A549 (cell line): ENCODE results near the gene HTR3D. TPM values are rescaled to one million over a fixed set of nuclear protein-coding genes. Genes with fewer than 3 reads are reported as not detected.

Source experiments
- ATAC-seq, 2 experiments: fragments of 200-7000 bp in 1 of 2; fragments of >200 bp in 1 of 2; cut with Nextera tagmentation in 1 of 2; cut with Tn5 transposase in 1 of 2; 3 replicates each; pipeline versions ENCODE4 v1.8.0 to v1.9.1; 2018 to 2020; ENCODE audit warnings: mild to moderate bottlenecking in 1 of 2, moderate library complexity in 1 of 2
- CTCF ChIA-PET: fragments of 300-600 bp; sonication (Branson Sonifier 250); formaldehyde crosslinking; extraction: SDS; loops from one replicate; lab custom pipeline; 2021; ENCODE audit warnings: antibody characterized with exemption, inconsistent platforms; lab: Yijun Ruan, JAX
- POLR2A ChIA-PET: fragments of 350-600 bp; formaldehyde crosslinking; extraction: SDS; loops from one replicate; lab custom pipeline; 2021; ENCODE audit warnings: antibody characterized with exemption, inconsistent platforms; lab: Yijun Ruan, JAX
- DNase-seq, 2 experiments: peaks; one replicate each; pipeline versions ENCODE4 v3.0.0 to v3.0.0-alpha.2; 2011 to 2016; ENCODE audit warnings: low read depth in 1 of 2, low spot score in 1 of 2
- FAIRE-seq: peaks from 2 replicates; lab custom pipeline; 2011; peaks lifted over from hg19 to GRCh38; lab: Jason Lieb, UNC
- H3K27ac ChIP-seq, 2 experiments: fragments of >200 bp; sonication (Bioruptor Twin); formaldehyde crosslinking; 3 replicates each; pipeline ENCODE4 v1.5.1; 2016 to 2017
- H3K4me1 ChIP-seq: fragments of >200 bp; sonication (Bioruptor Twin); formaldehyde crosslinking; 3 replicates; pipeline ENCODE4 v1.6.1; 2016
- H3K4me2 ChIP-seq: fragments of >200 bp; sonication (Bioruptor Twin); formaldehyde crosslinking; 3 replicates; pipeline ENCODE4 v1.6.1; 2016
- H3K4me3 ChIP-seq: fragments of >200 bp; sonication (Bioruptor Twin); formaldehyde crosslinking; 3 replicates; pipeline ENCODE4 v1.5.1; 2016
- H3K9me3 ChIP-seq: fragments of >200 bp; sonication (Bioruptor Twin); formaldehyde crosslinking; 3 replicates; pipeline ENCODE4 v1.6.1; 2016
- BHLHE40 ChIP-seq: IDR thresholded peaks from 2 replicates; pipeline ENCODE4 v1.6.1; 2012; ENCODE audit warnings: low read depth, low read length, inconsistent platforms
- CBX2 ChIP-seq: fragments of 200-600 bp; sonication (generic); IDR thresholded peaks from 2 replicates; pipeline ENCODE4 v1.6.1; 2016; ENCODE audit warnings: low read depth, mild to moderate bottlenecking, borderline replicate concordance
- CBX8 ChIP-seq: fragments of 200-600 bp; sonication (generic); IDR thresholded peaks from 2 replicates; pipeline ENCODE4 v1.6.1; 2016
- CHD4 ChIP-seq: fragments of 200-600 bp; sonication (generic); IDR thresholded peaks from 2 replicates; pipeline ENCODE4 v1.6.1; 2016; ENCODE audit warnings: antibody characterized with exemption, mild to moderate bottlenecking, borderline replicate concordance
- EHMT2 ChIP-seq: fragments of 200-600 bp; sonication (generic); IDR thresholded peaks from 2 replicates; pipeline ENCODE4 v1.6.1; 2016; ENCODE audit warnings: antibody characterized with exemption, low read depth, mild to moderate bottlenecking, moderate library complexity
- FOXS1 ChIP-seq: fragments of 250-450 bp; sonication (Bioruptor Pico); IDR thresholded peaks from 2 replicates; pipeline ENCODE4 v1.5.0; 2020; ENCODE audit warnings: mild to moderate bottlenecking, moderate library complexity
- HDAC2 ChIP-seq: fragments of 200-600 bp; sonication (generic); IDR thresholded peaks from 2 replicates; pipeline ENCODE4 v1.6.1; 2016
- HEYL ChIP-seq: fragments of 250-450 bp; sonication (Bioruptor Pico); IDR thresholded peaks from 2 replicates; pipeline ENCODE4 v1.8.0; 2021; ENCODE audit warnings: mild to moderate bottlenecking, moderate library complexity
- HOXA7 ChIP-seq: fragments of 250-450 bp; sonication (Bioruptor Pico); IDR thresholded peaks from 2 replicates; pipeline ENCODE4 v1.5.0; 2020; ENCODE audit warnings: mild to moderate bottlenecking, moderate library complexity
- HOXB5 ChIP-seq: fragments of 250-450 bp; sonication (Bioruptor Pico); IDR thresholded peaks from 2 replicates; pipeline ENCODE4 v1.5.0; 2020; ENCODE audit warnings: mild to moderate bottlenecking, moderate library complexity
- JUNB ChIP-seq: fragments of >200 bp; sonication (Bioruptor Twin); formaldehyde crosslinking; IDR thresholded peaks from 2 replicates; pipeline ENCODE4 v1.6.1; 2016
- KDM1A ChIP-seq: fragments of 200-600 bp; sonication (generic); IDR thresholded peaks from 2 replicates; pipeline ENCODE4 v1.6.1; 2016; ENCODE audit warnings: low read depth, mild to moderate bottlenecking
- KDM5A ChIP-seq: fragments of 200-600 bp; sonication (generic); IDR thresholded peaks from 2 replicates; pipeline ENCODE4 v1.6.1; 2016; ENCODE audit warnings: antibody characterized with exemption, mild to moderate bottlenecking
- MYC ChIP-seq: IDR thresholded peaks from 2 replicates; pipeline ENCODE4 v1.6.1; 2012; ENCODE audit warnings: mild to moderate bottlenecking, inconsistent platforms, low read length, improper control_type of control experiment, borderline replicate concordance
- NFE2L2 ChIP-seq: fragments of 150-350 bp; conservative IDR thresholded peaks from 2 replicates; pipeline ENCODE4 v1.6.1; 2014; ENCODE audit warnings: low read length
- RARB ChIP-seq: fragments of 250-450 bp; sonication (Bioruptor Pico); IDR thresholded peaks from 2 replicates; pipeline ENCODE4 v1.8.0; 2021; ENCODE audit warnings: mild to moderate bottlenecking, moderate library complexity
- SMC3 ChIP-seq: fragments of >200 bp; sonication (Bioruptor Twin); formaldehyde crosslinking; IDR thresholded peaks from 3 replicates; pipeline ENCODE4 v1.6.1; 2018; ENCODE audit warnings: inconsistent platforms
- TFCP2L1 ChIP-seq: fragments of 250-450 bp; sonication (Bioruptor Pico); IDR thresholded peaks from 2 replicates; pipeline ENCODE4 v1.5.0; 2021; ENCODE audit warnings: mild to moderate bottlenecking
- ZFP36 ChIP-seq: fragments of 450-650 bp; IDR thresholded peaks from 2 replicates; pipeline ENCODE4 v1.6.1; 2014; ENCODE audit warnings: borderline replicate concordance; ENCODE audit not compliant: partially characterized antibody
- WGBS: methylation state at CpG from one replicate; pipeline ENCODE4 v1.1.6; 2017; ENCODE audit errors: missing lambda C conversion rate; 5-methylcytosine and 5-hydroxymethylcytosine counted together
- polyA plus RNA-seq, 4 experiments: library from polyadenylated mRNA; depleted of rRNA in 3 of 4; stranded (reverse); fragments of >200 nt; fragmentation: RNase III in 1 of 4; extraction: RNeasy Plus Mini Kit Qiagen cat#74134 plus additional on column Dnase treatment in 1 of 4; gene quantifications; 2 replicates in 3 of 4; 3 replicates in 1 of 4; pipeline ENCODE4 v1.2.3, GENCODE V29; 2011 to 2017
- TF ChIP-seq, protein P1 (sequence below): IDR thresholded peaks from 2 replicates; pipeline ENCODE4 v1.6.1; 2012; ENCODE audit warnings: low read depth, borderline replicate concordance
- TF ChIP-seq, protein P2 (sequence below): fragments of >200 bp; sonication (Bioruptor Twin); formaldehyde crosslinking; IDR thresholded peaks from 3 replicates; pipeline ENCODE4 v1.5.1; 2016

Gene HTR3D
- polyA plus RNA-seq, 2 of the 4 experiments (the other 2 are of a cell fraction), result not detected

DNA sequence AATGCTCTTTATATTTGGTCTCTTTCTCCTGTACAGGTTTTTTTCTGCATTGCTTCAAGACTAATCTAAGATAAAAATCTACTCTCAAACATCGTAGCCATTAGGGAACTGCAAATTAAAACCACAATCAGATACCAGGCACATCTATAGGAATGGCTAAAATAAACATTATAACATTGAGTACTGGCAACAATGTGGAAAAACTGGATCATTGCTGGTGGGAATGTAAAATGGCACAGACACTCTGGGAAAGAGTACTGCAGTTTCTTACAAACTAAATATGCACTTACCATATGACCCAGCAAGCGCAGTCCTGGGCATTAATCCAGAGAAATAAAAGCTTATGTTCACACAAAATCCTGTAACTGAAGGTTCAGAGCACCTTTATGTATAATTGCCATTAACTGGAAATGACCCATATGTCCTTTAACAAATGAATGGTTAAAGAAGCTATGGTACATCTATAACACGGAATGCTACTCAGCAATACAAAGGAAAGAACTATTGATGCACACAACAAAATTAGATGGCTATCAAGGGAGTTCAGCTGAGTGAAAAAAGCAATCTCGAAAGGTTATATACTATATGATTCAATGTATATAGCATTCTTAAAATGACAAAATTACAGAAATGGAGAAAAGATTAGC, 20.2 kb upstream of the HTR3D start:
- DNase-seq (no peak), ATAC-seq (no peak), FAIRE-seq (no peak)
- ChIA-PET CTCF (interaction anchor here (1.0 to 1.4 kb wide), 2 partner anchors 14 to 116 kb away, joined by 3 to 4 read pairs; no protein-coding TSS in a partner anchor), POLR2A (no interaction called here)
- Histone ChIP-seq H3K27ac (no peak overlapping the region), H3K4me2 (no peak overlapping the region), H3K4me3 (no peak overlapping the region), H3K9me3 (no peaks in the 10 kb centered on the region), H3K4me1 (peaks cover 10% of the 10 kb centered on the region)
- WGBS, result 88% methylated on average over 4 of the region's 4 CpGs
- TF ChIP-seq SMC3, result no peak
- TF ChIP-seq FOXS1 (CRISPR knock-in tag), result no peak
- no peak for TF ChIP-seq HEYL (CRISPR knock-in tag)
- TF ChIP-seq RARB (CRISPR knock-in tag), result no peak
- no peak for TF ChIP-seq NFE2L2
- TF ChIP-seq, protein P1, sequence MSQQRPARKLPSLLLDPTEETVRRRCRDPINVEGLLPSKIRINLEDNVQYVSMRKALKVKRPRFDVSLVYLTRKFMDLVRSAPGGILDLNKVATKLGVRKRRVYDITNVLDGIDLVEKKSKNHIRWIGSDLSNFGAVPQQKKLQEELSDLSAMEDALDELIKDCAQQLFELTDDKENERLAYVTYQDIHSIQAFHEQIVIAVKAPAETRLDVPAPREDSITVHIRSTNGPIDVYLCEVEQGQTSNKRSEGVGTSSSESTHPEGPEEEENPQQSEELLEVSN, result no peak
- no peak for TF ChIP-seq KDM5A
- TF ChIP-seq ZFP36, result no peak
- TF ChIP-seq TFCP2L1 (CRISPR knock-in tag), result no peak
- no peak for TF ChIP-seq JUNB
- no peak for TF ChIP-seq CBX2
- no peak for TF ChIP-seq EHMT2
- no peak for TF ChIP-seq CBX8
- TF ChIP-seq CHD4, result no peak
- no peak for TF ChIP-seq HOXA7 (CRISPR knock-in tag)
- no peak for TF ChIP-seq MYC
- TF ChIP-seq BHLHE40, result no peak

DNA sequence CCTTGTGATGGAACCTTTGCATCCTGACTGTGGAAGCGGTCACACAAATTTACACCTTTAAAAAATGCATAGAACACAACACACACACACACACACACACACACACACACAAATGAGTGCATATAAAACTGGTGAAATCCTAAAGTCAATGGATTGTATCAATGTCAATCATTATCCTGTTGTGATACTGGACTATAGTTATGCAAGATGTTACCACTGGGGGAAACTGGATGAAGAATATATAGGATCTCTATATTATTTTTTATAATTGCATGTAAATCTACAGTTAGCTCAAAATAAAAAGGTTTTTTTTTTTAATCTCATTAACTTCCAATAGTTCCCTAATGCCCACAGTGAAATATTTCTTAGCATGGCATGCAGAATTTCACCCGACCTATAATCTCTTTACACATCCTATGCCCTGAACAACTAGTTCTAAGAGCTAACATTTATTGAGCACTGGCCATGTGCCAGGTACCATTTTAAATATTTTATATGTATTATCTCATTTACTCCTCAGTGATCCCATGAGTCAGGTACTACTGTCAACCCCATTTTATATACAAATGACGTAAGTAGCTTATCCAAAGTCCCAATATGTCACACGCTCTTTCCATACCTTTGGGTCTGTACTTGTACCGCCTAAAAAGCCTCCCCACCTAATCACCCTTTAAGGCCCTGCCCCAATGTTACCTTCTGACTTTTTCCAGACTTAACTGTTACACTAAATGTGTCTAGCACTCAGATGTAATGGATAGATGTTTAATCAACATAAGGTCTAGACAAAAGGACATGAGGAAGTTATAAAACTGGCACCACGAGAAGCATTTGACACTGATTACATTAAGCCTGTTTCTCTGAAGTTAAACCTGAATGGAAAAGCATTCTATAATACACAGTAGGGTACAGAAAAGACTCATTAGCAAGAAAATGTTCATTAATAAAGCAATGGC, 19.3 kb upstream of the HTR3D start:
- Histone ChIP-seq H3K27ac (no peak overlapping the region), H3K4me3 (no peak overlapping the region), H3K4me2 (no peak overlapping the region), H3K4me1 (peaks cover 9% of the 10 kb centered on the region; the same call in 2 of the 3 replicates), H3K9me3 (no peaks in the 10 kb centered on the region)
- no peak for TF ChIP-seq KDM1A
- TF ChIP-seq HDAC2, result no peak
- TF ChIP-seq, protein P2, sequence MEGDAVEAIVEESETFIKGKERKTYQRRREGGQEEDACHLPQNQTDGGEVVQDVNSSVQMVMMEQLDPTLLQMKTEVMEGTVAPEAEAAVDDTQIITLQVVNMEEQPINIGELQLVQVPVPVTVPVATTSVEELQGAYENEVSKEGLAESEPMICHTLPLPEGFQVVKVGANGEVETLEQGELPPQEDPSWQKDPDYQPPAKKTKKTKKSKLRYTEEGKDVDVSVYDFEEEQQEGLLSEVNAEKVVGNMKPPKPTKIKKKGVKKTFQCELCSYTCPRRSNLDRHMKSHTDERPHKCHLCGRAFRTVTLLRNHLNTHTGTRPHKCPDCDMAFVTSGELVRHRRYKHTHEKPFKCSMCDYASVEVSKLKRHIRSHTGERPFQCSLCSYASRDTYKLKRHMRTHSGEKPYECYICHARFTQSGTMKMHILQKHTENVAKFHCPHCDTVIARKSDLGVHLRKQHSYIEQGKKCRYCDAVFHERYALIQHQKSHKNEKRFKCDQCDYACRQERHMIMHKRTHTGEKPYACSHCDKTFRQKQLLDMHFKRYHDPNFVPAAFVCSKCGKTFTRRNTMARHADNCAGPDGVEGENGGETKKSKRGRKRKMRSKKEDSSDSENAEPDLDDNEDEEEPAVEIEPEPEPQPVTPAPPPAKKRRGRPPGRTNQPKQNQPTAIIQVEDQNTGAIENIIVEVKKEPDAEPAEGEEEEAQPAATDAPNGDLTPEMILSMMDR, result no peak
- no peak for TF ChIP-seq TFCP2L1 (CRISPR knock-in tag)
- TF ChIP-seq HOXB5 (CRISPR knock-in tag), result no peak
- ChIA-PET POLR2A (no interaction called here), CTCF (interaction anchor here (1.4 to 4.8 kb wide), 2 partner anchors 15 to 116 kb away, joined by 3 to 37 read pairs; no protein-coding TSS in a partner anchor)
- ATAC-seq (no peak), DNase-seq (no peak), FAIRE-seq (no peak)
- 93% methylated on average over 6 of the region's 6 CpGs for WGBS
